ENCODE results near the gene STRN4.

- no peak for TF ChIP-seq YY1 (IDR thresholded peaks at IDR 0.05)
- no peak for TF ChIP-seq GABPA (IDR thresholded peaks at IDR 0.05 in 1 of 2, conservative IDR thresholded peaks at IDR 0.05 in 1 of 2)
- TF ChIP-seq CTCF (IDR thresholded peaks at IDR 0.05; ENCODE audit: low read depth, low read length, missing input control), result no peak
- TF ChIP-seq ZBTB33 (IDR thresholded peaks at IDR 0.05), result no peak
- TF ChIP-seq TAF1 (conservative IDR thresholded peaks at IDR 0.05), result no peak
- TF ChIP-seq FOXA1 (IDR thresholded peaks at IDR 0.05), result no peak
Measured at GRCh38 chr19:46732172-46732938, 13.9 kb downstream of the STRN4 start.

All from liver (tissue), 3 donors.